Ramos (cell line): ENCODE results near the gene C1orf35.

Source experiments
- in situ Hi-C: fragments of 300-500 bp; cut with MboI; formaldehyde crosslinking; loops from one replicate; pipeline ENCODE4 v1.14.3; 2022; ENCODE audit warnings: low sequenced_read_pairs; ENCODE audit not compliant: unreplicated experiment

Gene C1orf35

DNA sequence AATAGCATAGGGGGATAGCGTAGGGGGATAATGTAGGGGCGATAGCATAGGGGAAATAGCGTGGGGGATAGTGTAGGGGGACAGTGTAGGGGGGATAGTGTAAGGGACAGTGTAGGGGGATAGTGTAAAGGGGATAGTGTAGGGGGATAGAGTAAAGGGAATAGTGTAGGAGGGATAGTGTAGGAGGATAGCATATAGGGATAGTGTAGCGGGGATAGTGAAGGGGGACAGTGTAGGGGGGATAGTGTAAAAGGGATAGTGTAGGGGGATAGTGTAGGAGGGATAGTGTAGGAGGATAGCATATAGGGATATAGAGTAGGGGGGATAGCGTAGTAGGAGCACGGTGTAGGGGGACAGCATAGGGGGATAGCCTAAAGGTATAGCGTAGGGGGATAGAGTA lies 34.8 kb downstream of the C1orf35 start:
- in situ Hi-C loops = no loop called here

DNA sequence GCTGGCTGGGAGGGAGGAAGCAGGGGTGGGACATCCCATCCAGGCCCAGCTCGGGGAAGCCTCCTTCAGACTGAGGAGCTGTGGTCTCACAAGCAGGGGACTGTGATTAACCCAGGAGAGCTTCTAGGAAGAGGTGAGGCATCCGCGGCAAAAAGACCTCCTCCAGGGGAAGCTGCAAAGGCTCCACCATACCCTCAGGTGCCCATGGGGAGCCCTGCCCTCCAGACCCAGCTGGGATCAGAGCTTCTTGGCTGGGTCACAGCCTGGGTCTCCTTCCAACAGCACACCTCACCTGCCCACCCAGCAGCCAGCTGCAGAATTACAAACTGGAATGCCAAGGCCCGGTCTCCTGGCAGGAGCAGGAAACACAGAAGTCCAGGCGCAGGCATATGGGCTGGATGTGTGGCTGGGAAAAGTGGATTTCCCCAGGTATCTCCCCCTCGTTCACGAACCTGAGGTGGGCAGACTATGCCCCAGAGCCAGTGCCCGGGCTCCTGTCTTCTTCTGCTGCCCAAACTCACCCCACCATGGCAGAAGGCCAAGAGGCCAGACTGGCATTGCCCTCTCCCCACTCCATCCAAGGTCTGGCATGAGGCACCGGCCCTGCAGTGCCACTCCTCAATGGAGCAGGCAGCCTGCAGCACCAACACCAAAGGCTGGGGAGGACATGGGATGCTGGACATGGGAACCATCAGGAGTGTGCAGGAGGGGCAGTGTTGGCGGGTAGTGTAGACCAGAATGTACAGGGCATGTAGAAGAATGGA lies 36.1 kb downstream of the C1orf35 start:
- in situ Hi-C loops = no loop called here

DNA sequence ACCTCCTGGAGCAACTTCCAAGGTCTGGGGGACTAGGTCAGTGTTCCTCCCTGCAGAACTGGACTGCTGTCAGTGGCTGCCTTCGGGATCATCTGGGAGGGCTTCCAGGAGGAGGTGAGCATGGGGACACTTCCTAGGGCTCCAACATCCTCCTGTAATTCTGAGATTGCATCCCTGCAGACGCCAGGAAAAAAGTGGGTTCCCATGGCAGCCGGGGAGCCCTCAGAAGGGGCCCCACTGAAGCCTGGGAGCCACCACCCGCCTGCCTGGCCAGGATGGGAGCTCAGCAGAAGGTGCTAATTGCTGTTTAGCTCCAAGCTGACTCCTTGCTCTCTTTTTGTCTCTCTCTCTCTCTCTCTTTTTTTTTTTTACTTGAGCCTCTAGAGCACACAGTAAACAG lies 36.7 kb downstream of the C1orf35 start:
- in situ Hi-C loops = no loop called here

DNA sequence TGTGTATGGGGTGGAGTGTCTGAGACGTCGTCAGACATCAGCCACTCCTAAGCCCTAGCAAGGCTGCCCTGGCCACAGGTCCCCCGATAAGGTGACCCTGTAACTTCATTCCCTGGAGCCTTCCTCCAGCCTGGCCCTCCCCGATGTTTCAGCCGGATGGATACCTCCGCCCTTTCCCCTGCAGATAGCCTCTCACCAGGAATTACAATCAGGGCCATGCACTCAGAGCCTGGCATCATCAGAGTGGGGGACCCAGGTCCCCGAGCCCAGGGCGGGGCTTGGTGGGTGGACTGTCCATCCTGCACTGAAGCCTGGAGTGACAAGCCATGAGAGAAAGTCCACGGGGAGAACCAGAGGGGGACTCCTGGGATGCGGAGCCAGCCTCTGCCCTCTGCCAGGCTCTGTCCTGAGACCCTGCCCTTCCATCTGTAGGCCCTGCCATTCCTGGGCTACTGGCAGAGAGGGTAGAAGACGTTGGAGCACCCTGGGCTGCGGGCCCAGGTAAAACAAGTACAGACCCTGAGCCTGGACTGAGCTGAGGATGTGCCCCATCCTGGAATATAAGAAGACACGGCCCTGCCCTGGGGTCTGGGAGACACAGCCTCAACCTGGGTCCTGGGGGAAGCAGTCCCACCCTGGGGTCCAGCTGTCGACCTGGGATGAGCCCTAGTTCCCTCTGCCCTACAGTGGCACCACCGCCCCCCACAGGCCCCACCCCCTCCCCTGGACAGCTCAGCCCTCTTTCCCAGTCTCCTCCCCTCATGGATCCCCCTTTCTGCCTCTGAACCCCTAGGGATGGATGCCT lies 37.4 kb downstream of the C1orf35 start:
- in situ Hi-C loops = no loop called here

DNA sequence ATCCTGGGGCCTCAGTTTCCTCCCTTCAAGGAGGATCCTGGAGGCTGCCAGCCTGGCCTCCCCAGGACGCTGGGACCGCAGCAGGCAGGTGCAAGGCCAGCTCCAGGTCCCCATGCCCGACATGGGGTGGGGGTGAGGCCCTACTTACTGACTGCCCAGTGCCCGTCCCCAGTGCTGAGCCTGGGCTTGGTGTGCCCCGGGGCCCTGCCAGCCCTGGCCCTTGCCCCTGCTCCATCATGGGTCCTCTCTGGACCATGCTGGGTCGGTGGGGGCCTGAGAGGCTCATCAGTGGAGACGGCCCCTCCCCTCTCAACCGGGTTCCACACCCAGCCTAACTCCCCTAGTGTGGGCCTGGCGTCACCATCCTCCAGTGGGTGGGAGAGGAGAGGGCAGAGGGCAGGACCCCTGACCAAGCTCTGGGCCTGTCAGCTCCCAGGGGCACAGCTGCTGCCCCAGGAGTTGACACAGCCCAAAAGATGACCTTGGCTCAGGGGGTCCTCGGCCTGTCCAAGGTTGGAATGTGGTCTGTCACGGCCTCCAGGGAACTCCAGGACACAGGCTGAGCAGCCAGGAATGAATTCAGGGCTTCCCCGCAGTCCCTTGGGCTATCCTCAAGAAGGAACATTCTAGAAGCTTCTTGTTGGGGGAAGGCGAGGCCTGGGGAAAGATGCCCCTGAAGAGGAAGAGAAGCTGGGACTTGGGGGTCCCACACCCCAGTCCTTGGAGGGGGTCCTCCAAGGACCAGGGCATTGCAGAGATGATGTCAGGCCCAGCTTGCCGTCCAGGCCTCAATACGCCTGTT lies 38.2 kb downstream of the C1orf35 start:
- in situ Hi-C loops = no loop called here

DNA sequence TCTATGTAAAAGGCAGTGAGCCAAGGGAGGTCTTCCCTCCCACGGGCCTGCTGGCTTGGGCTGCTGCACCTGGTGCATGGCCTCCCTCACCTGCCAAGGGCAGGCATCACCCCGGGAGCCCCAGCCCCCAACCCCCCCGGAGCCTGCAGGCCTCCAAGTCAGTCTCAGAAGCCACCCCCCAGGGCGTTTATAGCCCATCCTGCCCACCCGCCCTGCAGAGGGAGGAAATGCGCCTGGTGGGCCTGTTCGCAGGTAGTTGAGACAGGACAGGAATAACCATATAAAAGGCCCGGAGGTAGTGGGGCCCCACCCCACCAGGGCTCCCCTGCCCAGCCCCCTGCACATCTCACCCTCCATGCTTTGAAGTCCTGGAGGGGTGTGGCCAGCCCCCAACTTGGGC lies 38.8 kb downstream of the C1orf35 start:
- in situ Hi-C loops = no loop called here

DNA sequence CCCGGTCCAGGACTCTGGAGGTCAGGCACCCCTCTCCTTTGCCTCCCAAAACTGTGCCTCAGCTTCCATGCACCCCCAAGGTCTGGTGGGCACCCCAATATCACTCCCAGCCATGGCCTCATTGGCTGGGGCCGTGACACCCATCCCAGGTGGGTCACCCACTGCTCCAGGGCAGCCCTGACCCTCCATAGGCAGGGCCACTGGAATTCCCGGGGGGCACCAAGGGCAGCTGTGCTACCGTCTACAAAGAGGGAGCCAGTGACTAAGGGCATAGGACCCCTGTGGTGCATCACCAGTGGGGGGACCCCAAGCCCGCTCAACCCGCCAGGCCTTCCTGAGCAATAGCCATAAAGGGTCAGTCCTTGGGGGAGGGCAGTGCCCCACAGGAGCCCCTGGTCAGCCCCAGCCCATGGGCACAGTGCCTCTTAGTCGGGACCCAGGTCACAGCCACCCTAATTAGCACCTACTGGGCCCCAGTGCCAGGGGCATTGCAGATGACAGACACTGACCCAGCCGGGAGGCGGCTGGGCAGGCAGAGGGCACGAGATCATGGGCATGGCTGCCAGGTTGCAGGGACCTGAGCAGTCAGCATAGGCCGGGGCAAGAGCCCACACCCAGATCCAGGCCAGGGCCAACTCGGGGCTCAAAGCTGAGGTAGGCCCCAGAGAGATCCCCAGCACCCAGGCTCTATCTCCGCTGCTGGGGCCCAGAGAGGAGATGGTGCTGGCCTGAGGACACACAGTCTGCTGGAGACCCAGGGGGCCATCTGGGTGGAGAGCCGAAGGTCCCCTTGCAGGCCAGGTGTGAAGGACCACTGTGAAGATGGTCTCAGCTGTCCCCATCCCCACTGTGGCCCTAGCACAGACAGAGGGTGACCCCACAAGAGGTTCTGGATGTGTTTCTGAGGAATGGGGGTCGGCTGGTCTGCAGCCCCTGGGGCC lies 39.6 kb downstream of the C1orf35 start:
- in situ Hi-C loops = no loop called here

DNA sequence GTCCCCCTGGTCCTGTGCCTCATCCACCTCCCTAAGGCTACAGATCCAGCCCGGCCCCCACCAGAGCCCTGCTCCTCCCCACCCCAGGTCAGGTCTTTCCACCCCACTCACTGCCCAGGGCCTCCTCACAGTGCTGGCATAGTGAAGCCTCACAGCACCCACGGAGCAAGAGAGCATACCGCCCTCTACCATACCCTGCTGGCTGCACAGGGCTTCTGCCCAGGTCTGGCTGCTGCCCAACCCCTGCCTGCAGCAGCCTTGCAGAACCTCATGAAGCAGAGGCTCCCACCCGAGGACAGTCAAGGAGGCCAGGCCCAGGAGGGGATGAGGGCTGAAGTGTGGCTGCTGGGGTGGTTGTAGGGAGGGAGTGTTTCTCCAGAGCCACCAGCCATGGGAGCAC lies 40.3 kb downstream of the C1orf35 start:
- in situ Hi-C loops = no loop called here

DNA sequence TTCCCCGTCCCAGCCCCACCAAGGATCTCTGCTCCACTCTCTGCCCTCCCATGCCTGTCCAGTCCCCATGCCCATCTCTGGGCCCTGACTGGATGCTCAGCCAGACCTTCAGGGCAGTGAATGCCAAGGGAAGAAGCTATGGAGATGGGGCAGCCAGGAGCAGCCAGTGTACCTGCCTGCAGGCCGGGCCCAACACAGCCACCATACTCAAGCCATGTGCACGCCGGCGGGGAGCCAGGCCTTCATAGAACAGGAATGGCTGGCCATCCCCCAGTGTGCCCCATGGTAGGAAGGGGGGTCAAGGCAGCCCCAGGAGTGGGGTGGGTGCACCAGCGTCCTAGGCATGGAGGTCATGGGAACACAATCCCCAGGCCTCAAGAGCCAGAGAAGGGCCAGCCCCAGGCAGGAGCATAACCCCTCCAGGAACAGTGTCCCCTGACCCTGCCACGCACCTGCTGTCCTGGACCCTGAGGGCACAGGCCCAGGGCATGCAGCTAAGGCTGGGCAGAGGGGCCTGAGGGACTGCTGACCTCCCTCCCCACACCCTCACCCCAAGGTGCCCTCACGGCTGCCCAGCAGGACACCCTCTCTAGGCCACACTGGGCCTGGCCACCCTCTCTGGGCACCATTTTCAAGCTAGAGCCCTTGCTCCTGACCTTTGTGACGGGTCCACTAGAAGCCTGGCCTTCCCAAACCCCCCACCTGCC lies 40.9 kb downstream of the C1orf35 start:
- in situ Hi-C loops = no loop called here

DNA sequence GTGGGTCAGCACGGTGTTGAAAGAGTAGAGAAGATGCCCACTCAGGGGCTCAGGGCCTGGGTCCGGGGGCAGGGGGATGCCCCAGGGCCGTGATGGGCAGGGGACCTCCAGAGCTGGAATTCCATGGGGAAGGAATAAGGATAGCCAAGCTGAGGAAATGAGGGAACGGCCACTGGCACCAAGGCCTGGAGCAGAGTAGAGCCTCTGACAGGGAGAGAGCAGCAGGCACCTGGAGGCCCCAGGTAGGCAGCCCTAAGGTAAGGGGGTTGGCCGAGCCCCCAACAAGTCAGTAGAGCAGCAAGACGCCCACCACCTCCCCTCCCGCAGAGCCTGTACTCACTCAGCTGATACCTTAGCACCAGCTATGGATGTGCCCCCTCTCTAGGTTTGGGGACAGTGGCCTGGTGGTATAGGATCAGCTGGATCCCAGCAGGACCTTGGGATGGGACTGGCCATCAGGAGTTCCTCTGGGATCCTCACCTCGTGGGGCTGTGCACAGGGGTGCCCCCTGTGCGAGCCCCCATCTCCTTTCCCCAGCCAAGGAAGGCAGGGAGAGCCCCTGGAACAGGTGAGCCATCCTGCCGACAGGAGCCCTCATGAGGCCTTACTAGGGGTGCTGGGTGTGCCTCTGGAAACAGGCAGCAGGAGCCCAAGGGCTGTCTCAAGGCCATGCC lies 41.6 kb downstream of the C1orf35 start:
- in situ Hi-C loops = no loop called here

DNA sequence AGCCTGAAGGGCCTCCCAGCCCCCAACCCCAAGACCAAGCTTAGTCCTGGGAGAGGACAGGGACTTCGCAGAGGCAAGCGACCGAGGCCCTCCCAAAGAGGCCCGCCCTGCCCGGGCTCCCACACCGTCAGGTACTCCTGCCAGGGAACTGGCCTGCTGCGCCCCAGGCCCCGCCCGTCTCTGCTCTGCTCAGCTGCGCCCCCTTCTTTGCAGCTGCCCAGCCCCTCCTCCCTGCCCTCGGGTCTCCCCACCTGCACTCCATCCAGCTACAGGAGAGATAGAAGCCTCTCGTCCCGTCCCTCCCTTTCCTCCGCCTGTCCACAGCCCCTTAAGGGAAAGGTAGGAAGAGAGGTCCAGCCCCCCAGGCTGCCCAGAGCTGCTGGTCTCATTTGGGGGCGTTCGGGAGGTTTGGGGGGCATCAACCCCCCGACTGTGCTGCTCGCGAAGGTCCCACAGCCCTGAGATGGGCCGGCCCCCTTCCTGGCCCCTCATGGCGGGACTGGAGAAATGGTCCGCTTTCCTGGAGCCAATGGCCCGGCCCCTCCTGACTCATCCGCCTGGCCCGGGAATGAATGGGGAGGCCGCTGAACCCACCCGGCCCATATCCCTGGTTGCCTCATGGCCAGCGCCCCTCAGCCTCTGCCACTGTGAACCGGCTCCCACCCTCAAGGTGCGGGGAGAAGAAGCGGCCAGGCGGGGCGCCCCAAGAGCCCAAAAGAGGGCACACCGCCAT lies 42.5 kb downstream of the C1orf35 start:
- in situ Hi-C loops = no loop called here

DNA sequence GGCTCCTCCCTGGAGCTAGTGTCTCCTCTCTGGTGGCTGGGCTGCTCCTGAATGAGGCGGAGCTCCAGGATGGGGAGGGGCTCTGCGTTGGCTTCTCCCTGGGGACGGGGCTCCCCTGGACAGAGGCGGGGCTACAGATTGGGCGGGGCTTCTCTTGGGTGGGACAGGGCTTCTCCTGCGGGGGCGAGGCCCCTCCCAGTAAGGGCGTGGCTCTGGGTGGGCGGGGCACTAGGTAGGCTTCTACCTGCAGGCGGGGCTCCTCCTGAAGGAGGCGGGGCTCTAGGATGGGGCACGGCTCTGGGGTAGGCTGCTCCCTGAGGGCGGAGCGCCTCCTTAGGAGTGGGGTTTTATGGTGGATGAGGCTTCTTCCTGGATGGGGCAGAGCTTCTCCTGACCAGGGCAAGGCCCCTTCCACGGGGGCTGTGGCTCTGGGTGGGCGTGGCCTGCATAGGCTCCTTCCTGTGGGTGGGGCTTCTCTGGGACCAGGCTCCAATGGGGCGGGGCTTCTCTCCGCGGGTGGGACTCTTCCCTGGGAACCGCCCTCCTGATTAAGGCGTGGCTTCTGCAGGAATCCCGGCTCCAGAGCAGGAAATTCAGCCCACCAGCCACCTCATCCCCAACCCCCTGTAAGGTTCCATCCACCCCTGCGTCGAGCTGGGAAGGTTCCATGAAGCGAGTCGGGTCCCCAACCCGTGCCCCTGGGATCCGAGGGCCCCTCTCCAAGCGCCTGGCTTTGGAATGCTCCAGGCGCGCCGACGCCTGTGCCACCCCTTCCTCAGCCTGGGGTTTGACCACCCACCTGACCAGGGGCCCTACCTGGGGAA lies 43.3 kb downstream of the C1orf35 start:
- in situ Hi-C loops = no loop called here

DNA sequence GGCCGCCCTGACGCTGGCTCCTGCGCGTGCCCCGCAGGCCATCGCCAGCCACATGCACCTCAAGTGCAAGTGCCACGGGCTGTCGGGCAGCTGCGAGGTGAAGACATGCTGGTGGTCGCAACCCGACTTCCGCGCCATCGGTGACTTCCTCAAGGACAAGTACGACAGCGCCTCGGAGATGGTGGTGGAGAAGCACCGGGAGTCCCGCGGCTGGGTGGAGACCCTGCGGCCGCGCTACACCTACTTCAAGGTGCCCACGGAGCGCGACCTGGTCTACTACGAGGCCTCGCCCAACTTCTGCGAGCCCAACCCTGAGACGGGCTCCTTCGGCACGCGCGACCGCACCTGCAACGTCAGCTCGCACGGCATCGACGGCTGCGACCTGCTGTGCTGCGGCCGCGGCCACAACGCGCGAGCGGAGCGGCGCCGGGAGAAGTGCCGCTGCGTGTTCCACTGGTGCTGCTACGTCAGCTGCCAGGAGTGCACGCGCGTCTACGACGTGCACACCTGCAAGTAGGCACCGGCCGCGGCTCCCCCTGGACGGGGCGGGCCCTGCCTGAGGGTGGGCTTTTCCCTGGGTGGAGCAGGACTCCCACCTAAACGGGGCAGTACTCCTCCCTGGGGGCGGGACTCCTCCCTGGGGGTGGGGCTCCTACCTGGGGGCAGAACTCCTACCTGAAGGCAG lies 44.0 kb downstream of the C1orf35 start:
- in situ Hi-C loops = no loop called here

DNA sequence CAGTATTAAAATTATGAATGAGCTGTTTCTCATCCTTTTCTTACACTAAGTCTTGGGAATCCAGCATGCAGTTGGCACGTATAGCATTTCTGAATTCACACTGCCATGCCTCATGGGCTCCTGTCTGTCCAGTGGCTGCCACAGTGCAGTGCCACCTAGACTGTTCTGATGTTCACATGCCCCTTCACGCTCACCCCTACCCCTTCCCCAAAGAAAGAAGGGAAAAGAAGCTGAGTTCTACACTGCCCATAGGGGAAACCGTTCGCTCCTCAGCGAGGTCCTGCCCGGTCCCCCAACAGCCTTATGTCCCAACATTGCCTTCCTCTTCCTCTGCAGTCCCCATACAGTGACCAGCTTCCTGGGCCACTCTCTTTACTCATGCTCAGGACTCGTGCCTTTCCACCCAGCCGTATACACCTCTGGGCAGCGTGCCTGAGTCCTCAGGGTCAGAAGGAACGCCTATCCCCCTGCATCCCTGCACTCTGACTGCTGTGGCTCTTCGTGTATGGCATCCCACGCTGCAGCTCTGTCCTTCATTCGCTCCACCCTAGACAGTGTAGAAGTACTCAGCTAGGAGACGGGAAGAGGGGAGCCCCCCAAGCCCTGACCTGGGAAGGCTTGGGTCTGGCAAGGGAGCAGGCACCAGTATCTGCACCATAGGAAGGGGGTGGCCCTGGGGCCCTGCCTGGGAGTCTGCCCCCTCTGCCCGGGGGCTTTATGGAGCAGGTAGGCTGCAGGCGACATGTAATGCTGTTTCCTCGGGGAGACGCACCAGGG lies 44.8 kb downstream of the C1orf35 start:
- in situ Hi-C loops = no loop called here
